ENCODE results near the gene GIT1.

DNA sequence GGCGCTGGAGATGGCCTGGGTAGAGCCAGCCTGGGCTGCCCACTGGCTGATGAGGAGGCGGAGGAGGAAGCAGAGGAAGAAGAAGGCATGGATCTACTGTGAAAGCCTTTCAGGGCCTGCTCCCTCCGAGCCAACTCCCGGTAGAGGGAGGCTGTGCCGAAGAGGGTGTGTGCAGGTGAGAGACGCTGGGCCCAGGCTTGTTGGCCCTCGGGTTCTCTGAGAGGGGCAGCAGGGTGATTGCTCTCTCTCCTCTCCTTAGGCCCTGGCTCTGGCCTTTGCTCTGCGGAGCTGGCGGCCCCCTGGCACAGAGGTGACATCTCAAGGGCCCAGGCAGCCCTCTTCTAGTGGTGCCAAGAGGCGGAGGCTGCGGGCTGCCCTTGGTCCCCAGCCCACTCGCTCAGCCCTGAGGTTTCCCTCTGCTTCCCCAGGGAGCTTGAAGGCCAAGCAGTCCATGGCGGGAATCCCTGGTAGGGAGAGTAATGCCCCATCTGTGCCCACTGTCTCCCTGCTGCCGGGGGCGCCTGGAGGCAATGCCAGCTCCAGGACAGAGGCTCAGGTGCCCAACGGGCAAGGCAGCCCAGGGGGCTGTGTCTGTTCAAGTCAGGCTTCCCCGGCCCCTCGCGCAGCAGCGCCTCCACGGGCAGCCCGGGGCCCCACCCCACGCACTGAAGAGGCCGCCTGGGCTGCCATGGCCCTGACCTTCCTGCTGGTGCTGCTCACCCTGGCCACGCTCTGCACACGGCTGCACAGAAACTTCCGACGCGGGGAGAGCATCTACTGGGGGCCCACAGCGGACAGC, 17.4 kb downstream of the GIT1 start:
- no peak for TF ChIP-seq POLR2AphosphoS5 (IDR thresholded peaks at IDR 0.05; ENCODE audit: low read depth, low read length)
- no peak for TF ChIP-seq SIN3A (IDR thresholded peaks at IDR 0.05; ENCODE audit: borderline replicate concordance, insufficient read depth, low read length)

Measured in PFSK-1 (cell line).